OCI-LY3 (cell line): ENCODE data around the gene NAA25.

Experiments
- H2AFZ ChIP-seq: fragments of 200-600, 300-600 bp; shearing (Covaris generic); 2 replicates; pipeline ENCODE4 v1.6.0; 2014; ENCODE audit warnings: antibody characterized with exemption, low read depth, low read length
- H3K27ac ChIP-seq: fragments of 200-600, 300-600 bp; sonication (generic); 2 replicates; pipeline ENCODE4 v1.5.1; 2014; ENCODE audit warnings: mild to moderate bottlenecking, low read length, moderate library complexity, mixed read lengths
- H3K27me3 ChIP-seq: fragments of 200-600, 300-600 bp; sonication (generic); 2 replicates; pipeline ENCODE4 v1.6.1; 2014; ENCODE audit warnings: low read depth, low read length, mixed read lengths
- H3K36me3 ChIP-seq: fragments of 200-600, 300-600 bp; sonication (generic); replicated peaks from 2 replicates; pipeline ENCODE3; 2014; ENCODE audit warnings: low read depth, low read length, mixed read lengths
- H3K4me1 ChIP-seq: fragments of 300-600, 200-600 bp; sonication (generic); 2 replicates; pipeline ENCODE4 v1.6.1; 2014; ENCODE audit warnings: low read length, mixed read lengths
- H3K4me2 ChIP-seq: fragments of 200-600, 300-600 bp; sonication (generic); 2 replicates; pipeline ENCODE4 v1.6.1; 2014; ENCODE audit warnings: low read length, mixed read lengths
- H3K4me3 ChIP-seq: fragments of 300-600, 200-600 bp; sonication (generic); 2 replicates; pipeline ENCODE4 v1.5.1; 2014; ENCODE audit warnings: antibody characterized with exemption, mild to moderate bottlenecking, low read length, moderate library complexity
- H3K79me2 ChIP-seq: fragments of 300-600, 200-600 bp; shearing (Covaris generic); 2 replicates; pipeline ENCODE4 v1.6.1; 2014; ENCODE audit warnings: mild to moderate bottlenecking, low read length, mixed read lengths
- H3K9ac ChIP-seq: fragments of 300-600, 200-600 bp; shearing (Covaris generic); 2 replicates; pipeline ENCODE4 v1.6.0; 2014; ENCODE audit warnings: mild to moderate bottlenecking, low read length, moderate library complexity
- H3K9me3 ChIP-seq: fragments of 200-600, 300-600 bp; shearing (Covaris generic); 2 replicates; pipeline ENCODE4 v1.6.1; 2014; ENCODE audit warnings: low read length, mixed read lengths; ENCODE audit not compliant: insufficient read depth
- H4K20me1 ChIP-seq: fragments of 200-600, 300-600 bp; sonication (generic); 2 replicates; pipeline ENCODE4 v1.6.1; 2016; ENCODE audit warnings: low read length, mixed read lengths; ENCODE audit not compliant: insufficient read depth
- EZH2phosphoT487 ChIP-seq: fragments of 200-600 bp; shearing (Covaris generic); IDR thresholded peaks from 2 replicates; pipeline ENCODE4 v1.6.1; 2018; ENCODE audit warnings: antibody characterized with exemption, mixed run types, low read depth
- TF ChIP-seq, protein P1 (sequence below): fragments of 200-600, 300-600 bp; sonication (generic); IDR thresholded peaks from 2 replicates; pipeline ENCODE4 v1.5.1; 2014; ENCODE audit warnings: antibody characterized with exemption, low read length, low read depth

NAA25 gene

DNA sequence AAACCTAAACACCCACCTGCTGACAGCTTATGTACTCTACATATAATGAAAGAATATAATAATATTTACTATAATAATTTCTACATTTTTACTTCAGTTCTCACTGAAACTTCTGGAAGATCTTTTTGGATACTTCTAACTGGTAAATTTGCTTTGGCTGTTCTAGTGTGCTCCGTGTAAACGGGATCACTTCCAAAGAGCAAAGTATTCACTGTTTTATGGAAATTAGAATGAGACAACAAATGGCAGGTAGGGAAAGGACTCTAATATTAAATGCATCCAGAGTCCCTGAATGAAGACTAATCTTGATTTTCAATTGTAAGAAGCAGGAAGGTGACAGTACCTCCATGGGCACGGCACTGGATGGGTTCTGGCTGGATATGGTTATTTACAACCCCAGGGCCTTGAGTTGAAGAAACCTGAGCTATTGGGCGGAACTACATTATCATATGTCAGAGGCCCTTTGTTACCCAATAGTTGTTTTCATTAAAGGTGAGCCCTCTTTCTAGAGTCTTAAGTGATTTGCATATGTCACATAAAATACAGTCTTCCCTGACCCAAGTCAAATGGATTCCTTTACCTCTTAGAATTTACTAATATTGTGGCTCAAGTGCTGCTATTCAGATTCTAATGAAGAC is 84.7 kb downstream of the NAA25 start:
- peaks cover 68% of the 10 kb centered on the region for H3K36me3 ChIP-seq
- H3K79me2 ChIP-seq = peaks cover 83% of the 10 kb centered on the region
- TF ChIP-seq, protein P1, sequence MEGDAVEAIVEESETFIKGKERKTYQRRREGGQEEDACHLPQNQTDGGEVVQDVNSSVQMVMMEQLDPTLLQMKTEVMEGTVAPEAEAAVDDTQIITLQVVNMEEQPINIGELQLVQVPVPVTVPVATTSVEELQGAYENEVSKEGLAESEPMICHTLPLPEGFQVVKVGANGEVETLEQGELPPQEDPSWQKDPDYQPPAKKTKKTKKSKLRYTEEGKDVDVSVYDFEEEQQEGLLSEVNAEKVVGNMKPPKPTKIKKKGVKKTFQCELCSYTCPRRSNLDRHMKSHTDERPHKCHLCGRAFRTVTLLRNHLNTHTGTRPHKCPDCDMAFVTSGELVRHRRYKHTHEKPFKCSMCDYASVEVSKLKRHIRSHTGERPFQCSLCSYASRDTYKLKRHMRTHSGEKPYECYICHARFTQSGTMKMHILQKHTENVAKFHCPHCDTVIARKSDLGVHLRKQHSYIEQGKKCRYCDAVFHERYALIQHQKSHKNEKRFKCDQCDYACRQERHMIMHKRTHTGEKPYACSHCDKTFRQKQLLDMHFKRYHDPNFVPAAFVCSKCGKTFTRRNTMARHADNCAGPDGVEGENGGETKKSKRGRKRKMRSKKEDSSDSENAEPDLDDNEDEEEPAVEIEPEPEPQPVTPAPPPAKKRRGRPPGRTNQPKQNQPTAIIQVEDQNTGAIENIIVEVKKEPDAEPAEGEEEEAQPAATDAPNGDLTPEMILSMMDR = no peak
- TF ChIP-seq EZH2phosphoT487 = no peak

DNA sequence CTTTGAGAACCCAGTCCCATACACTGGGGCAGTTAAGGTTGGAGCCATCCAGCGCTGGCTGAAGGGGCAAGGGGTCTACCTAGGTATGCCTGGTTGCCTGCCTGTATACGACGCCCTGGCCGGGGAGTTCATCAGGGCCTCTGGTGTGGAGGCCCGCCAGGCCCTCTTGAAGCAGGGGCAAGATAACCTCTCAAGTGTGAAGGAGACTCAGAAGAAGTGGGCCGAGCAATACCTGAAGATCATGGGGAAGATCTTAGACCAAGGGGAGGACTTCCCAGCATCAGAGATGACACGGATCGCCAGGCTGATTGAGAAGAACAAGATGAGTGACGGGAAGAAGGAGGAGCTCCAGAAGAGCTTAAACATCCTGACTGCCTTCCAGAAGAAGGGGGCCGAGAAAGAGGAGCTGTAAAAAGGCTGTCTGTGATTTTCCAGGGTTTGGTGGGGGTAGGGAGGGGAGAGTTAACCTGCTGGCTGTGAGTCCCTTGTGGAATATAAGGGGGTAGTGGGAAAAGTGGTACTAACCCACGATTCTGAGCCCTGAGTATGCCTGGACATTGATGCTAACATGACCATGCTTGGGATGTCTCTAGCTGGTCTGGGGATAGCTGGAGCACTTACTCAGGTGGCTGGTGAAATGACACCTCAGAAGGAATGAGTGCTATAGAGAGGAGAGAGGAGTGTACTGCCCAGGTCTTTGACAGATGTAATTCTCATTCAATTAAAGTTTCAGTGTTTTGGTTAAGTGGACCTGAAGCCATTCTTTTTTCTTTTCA is 86.2 kb downstream of the NAA25 start:
- Histone ChIP-seq H4K20me1 (peaks cover 71% of the 10 kb centered on the region), H3K4me3 (no peak overlapping the region), H3K79me2 (peaks cover 89% of the 10 kb centered on the region), H3K9ac (no peak overlapping the region), H3K36me3 (peaks cover 65% of the 10 kb centered on the region), H3K4me2 (no peak overlapping the region), H3K27ac (no peak overlapping the region), H3K4me1 (peaks cover 16% of the 10 kb centered on the region), H3K27me3 (no peaks in the 10 kb centered on the region), H3K9me3 (no peaks in the 10 kb centered on the region), H2AFZ (no peak overlapping the region)
- TF ChIP-seq, protein P1 = no peak
- TF ChIP-seq EZH2phosphoT487 = no peak

More for the DNA sequence above, 84.7 kb downstream of the NAA25 start:
- Histone ChIP-seq H3K4me1 (peaks cover 16% of the 10 kb centered on the region), H3K27me3 (no peaks in the 10 kb centered on the region), H3K9me3 (no peaks in the 10 kb centered on the region), H3K9ac (no peak overlapping the region), H3K4me3 (no peak overlapping the region), H2AFZ (no peak overlapping the region), H3K27ac (no peak overlapping the region), H3K4me2 (no peak overlapping the region), H4K20me1 (peaks cover 58% of the 10 kb centered on the region)

DNA sequence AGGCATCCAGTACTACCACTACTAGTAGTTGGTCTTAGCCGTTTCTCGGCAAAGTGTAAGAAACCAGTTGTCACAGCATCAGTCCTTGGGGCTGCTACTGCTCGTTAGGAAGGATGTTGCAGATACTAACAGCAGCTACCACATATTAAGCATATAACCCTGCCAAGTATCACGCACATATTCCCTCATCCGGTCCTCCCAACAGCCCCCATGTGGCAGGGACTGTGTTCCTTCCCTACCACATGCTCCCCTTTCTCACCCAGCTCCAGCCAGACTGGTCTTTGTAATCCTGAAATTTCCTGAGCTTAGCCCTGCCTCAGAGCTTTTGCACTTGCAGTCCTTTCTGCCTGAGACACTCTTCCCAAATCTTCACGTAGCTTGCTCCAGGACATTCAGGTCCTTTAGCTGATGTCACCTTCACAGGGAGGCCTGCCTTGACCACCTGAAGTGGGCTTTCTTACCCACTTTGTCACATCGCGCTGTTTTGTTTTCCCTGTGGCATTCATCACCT is 87.6 kb downstream of the NAA25 start:
- no peak overlapping the region for H3K4me2 ChIP-seq
- TF ChIP-seq, protein P1 = no peak
- no peak for TF ChIP-seq EZH2phosphoT487
- H3K9me3 ChIP-seq = peaks cover 1% of the 10 kb centered on the region; the same call in 1 of the 2 replicates
- H3K36me3 ChIP-seq = peaks cover 72% of the 10 kb centered on the region
- H3K9ac ChIP-seq = no peak overlapping the region
- no peak overlapping the region for H2AFZ ChIP-seq
- H3K27me3 ChIP-seq = no peaks in the 10 kb centered on the region
- peaks cover 93% of the 10 kb centered on the region for H3K79me2 ChIP-seq
- H4K20me1 ChIP-seq = peaks cover 76% of the 10 kb centered on the region
- H3K27ac ChIP-seq = no peak overlapping the region
- peaks cover 10% of the 10 kb centered on the region for H3K4me1 ChIP-seq
- no peak overlapping the region for H3K4me3 ChIP-seq

- Histone ChIP-seq H3K9ac (no peak overlapping the region), H3K4me2 (no peak overlapping the region), H3K27me3 (no peaks in the 10 kb centered on the region), H3K27ac (no peak overlapping the region), H4K20me1 (peaks cover 72% of the 10 kb centered on the region), H3K9me3 (peaks cover 9% of the 10 kb centered on the region; the same call in 1 of the 2 replicates), H3K4me1 (peaks cover 18% of the 10 kb centered on the region), H2AFZ (no peak overlapping the region), H3K79me2 (peaks cover 92% of the 10 kb centered on the region), H3K4me3 (no peak overlapping the region), H3K36me3 (peaks cover 72% of the 10 kb centered on the region)
- TF ChIP-seq, protein P1 = no peak
- no peak for TF ChIP-seq EZH2phosphoT487
Observed at GRCh38 chr12:112018571-112019237, 89.9 kb downstream of the NAA25 start.
